ENCODE results near the gene STOX1. TPM values are rescaled to one million over a fixed set of nuclear protein-coding genes. Genes with fewer than 3 reads are reported as not detected.

The STOX1 gene
- total RNA-seq, 3 donors from 2014 or later: 1.6 to 6.9 (median 2.9) TPM

DNA sequence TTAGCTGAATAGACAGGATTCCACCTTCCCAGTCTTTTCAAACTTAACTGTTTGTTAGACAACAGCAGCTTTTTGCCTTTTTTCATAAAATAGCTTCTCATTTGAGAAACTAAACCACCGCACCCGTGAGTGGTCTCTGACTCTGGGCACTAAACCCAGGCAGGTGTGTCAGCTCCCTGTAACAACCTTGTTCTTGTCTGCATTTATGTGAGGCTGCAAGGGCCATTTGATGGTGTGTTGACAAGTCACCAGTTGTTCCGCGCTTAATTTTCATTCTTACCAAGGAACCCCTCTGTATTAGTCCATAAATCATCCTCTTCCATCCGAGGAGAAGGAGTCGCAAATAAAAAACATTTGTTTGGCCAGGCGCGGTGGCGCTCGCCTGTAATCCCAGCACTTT lies 1.5 kb downstream of the STOX1 start:
- Histone ChIP-seq H3K4me1 (ENCODE audit: low read depth) (no peaks in the 10 kb centered on the region), H3K9me3 (no peaks in the 10 kb centered on the region), H3K36me3 (ENCODE audit: low read depth) (no peaks in the 10 kb centered on the region), H3K4me3 (no peak overlapping the region)
- no peak for DNase-seq
- TF ChIP-seq, protein P1, sequence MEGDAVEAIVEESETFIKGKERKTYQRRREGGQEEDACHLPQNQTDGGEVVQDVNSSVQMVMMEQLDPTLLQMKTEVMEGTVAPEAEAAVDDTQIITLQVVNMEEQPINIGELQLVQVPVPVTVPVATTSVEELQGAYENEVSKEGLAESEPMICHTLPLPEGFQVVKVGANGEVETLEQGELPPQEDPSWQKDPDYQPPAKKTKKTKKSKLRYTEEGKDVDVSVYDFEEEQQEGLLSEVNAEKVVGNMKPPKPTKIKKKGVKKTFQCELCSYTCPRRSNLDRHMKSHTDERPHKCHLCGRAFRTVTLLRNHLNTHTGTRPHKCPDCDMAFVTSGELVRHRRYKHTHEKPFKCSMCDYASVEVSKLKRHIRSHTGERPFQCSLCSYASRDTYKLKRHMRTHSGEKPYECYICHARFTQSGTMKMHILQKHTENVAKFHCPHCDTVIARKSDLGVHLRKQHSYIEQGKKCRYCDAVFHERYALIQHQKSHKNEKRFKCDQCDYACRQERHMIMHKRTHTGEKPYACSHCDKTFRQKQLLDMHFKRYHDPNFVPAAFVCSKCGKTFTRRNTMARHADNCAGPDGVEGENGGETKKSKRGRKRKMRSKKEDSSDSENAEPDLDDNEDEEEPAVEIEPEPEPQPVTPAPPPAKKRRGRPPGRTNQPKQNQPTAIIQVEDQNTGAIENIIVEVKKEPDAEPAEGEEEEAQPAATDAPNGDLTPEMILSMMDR (IDR thresholded peaks at IDR 0.05): no peak
- intact Hi-C loops (cut with DNase I, micrococcal nuclease): no loop called here
- no peak for ATAC-seq

DNA sequence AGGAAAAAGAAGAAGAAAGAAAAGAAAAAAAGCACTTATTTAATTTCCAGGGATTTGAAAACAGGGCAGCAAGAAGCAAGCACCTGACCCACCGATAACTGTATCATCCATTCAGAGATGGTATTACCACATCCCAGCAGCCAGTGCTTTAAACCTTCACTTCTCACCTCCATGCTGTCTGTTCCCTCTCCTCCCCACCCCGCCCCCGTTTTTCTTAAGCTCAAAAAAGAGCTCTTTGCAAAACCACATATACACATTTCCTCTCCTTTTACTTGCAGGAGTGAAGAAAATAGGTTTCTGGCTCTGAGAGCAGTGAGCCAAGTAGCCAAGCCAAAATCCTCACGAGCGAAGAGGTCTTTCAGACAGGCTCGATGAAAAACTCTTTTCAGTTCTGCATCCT lies 2.2 kb downstream of the STOX1 start:
- intact Hi-C loops (cut with DNase I, micrococcal nuclease): no loop called here
- Histone ChIP-seq H3K36me3 (ENCODE audit: low read depth) (no peaks in the 10 kb centered on the region), H3K4me1 (ENCODE audit: low read depth) (no peaks in the 10 kb centered on the region), H3K4me3 (no peak overlapping the region), H3K9me3 (no peaks in the 10 kb centered on the region)
- ATAC-seq (no peak), DNase-seq (no peak)
- TF ChIP-seq, protein P1 (IDR thresholded peaks at IDR 0.05): no peak

DNA sequence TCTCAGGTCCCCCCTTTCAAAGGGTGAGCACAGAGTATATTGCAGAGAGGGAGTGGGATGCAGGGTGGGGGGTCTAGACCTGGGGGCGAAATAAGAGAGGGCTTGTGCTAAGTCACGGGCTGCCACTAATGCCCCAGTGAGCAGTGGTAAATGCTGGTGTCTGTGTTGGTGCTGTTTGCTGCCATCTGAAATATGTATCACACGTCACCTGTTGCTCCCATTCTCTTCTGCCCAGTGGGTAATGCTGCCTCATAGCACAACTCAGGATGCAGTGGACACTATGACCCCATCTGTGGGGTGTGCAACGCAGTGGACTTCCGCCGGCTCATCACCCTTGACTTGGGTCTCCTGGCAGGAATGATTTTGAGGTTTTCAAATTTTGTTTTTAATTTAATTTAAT lies 2.6 kb downstream of the STOX1 start:
- TF ChIP-seq, protein P1 (IDR thresholded peaks at IDR 0.05): no peak
- Histone ChIP-seq H3K36me3 (ENCODE audit: low read depth) (no peaks in the 10 kb centered on the region), H3K9me3 (no peaks in the 10 kb centered on the region), H3K4me3 (no peak overlapping the region), H3K4me1 (ENCODE audit: low read depth) (no peaks in the 10 kb centered on the region)
- no peak for DNase-seq
- intact Hi-C loops (cut with DNase I, micrococcal nuclease): no loop called here
- no peak for ATAC-seq

DNA sequence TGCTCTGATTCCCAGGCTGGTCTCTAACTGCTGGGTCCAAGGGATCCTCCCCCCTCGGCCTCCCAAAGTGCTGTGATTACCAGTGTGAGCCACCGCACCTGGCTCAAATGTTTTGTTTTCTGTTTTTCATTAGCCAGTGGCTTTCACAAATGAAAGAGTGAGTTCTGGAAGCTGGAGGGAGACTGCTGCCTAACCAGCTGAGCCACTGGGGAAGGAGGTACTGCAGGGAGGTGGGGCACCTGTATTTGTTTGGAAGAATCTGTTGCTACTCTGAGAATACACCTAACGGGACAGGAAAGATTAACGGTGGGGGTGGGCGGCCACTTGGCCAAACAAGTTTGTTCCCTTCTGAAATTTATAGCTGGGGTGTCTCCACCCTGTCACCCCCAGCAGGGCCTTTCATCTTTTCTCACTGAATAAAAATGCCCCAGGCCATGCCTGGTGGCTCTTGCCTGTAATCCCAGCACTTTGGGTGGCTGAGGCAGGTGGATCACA lies 4.7 kb downstream of the STOX1 start:
- no peak for ATAC-seq
- intact Hi-C loops (cut with DNase I, micrococcal nuclease): no loop called here
- TF ChIP-seq, protein P1 (IDR thresholded peaks at IDR 0.05): no peak

DNA sequence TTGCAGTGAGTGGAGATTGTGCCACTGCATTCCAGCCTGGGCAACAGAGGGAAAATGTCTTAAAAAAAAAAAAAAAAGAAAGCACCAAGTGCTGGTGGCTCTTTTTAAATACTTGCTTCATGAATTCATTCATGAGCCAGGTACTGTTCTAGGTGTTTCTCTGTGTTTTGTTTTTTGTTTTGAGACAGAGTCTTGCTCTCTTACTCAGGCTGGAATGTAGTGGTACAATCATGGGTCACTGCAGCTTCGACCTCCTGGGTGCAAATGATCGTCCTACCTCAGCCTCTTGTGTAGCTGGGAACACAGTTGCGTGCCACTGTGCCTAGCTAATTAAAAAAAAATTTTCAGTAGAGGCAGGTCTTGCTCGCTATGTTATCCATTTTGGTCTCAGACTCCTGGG lies 5.3 kb downstream of the STOX1 start:
- TF ChIP-seq, protein P1 (IDR thresholded peaks at IDR 0.05): no peak
- H3K9me3 ChIP-seq: no peaks in the 10 kb centered on the region
- no peaks in the 10 kb centered on the region for H3K36me3 ChIP-seq (ENCODE audit: low read depth)
- H3K4me1 ChIP-seq (ENCODE audit: low read depth): no peaks in the 10 kb centered on the region
- no peak overlapping the region for H3K4me3 ChIP-seq
- DNase-seq (no peak), ATAC-seq (no peak)
- intact Hi-C loops (cut with DNase I, micrococcal nuclease): no loop called here

More for the DNA sequence above, 4.7 kb downstream of the STOX1 start:
- Histone ChIP-seq H3K36me3 (ENCODE audit: low read depth) (no peaks in the 10 kb centered on the region), H3K9me3 (no peaks in the 10 kb centered on the region), H3K4me1 (ENCODE audit: low read depth) (no peaks in the 10 kb centered on the region), H3K4me3 (no peak overlapping the region)
- DNase-seq: no peak
